AG04450 (cell line): Measurements from ENCODE around the gene SERTAD3. TPM values are rescaled to one million over a fixed set of nuclear protein-coding genes. Genes with fewer than 3 reads are reported as not detected.
"Not testable (repeated sequence)": the region's sequence is repeated elsewhere in the genome, so short reads cannot be mapped to it uniquely, and the experiment has no call there.

Experiments
- CTCF ChIA-PET: fragments of 300-600, 350-600 bp; formaldehyde crosslinking; extraction: SDS; loops from one replicate; lab custom pipeline; 2022; ENCODE audit warnings: antibody characterized with exemption, inconsistent platforms; lab: Charles Lee
- POLR2A ChIA-PET: fragments of 350-600 bp; formaldehyde crosslinking; extraction: SDS; loops from one replicate; lab custom pipeline; 2021; ENCODE audit warnings: antibody characterized with exemption, inconsistent platforms; lab: Yijun Ruan, JAX
- DNase-seq: peaks from one replicate; pipeline ENCODE4 v3.0.0-alpha.2; 2011; ENCODE audit warnings: low read depth, low spot score
- H3K27ac ChIP-seq: one replicate; pipeline ENCODE4 v1.5.1; 2012; ENCODE audit warnings: low read depth, low read length, control low read depth
- H3K27me3 ChIP-seq: one replicate; pipeline ENCODE4 v1.6.0; 2012; ENCODE audit warnings: low read length; ENCODE audit not compliant: control insufficient read depth, insufficient read depth
- H3K4me3 ChIP-seq: 2 replicates; pipeline ENCODE4 v1.5.1; 2011; ENCODE audit warnings: mild to moderate bottlenecking, low read depth, low read length, control low read depth
- H3K9me3 ChIP-seq: 2 replicates; pipeline ENCODE4 v1.5.1; 2012; ENCODE audit warnings: low read length; ENCODE audit not compliant: control insufficient read depth, insufficient read depth
- polyA plus RNA-seq: library from polyadenylated mRNA; depleted of rRNA; stranded (reverse); fragments of >200 nt; gene quantifications from 2 replicates; pipeline ENCODE4 v1.2.3, GENCODE V29; 2011
- TF ChIP-seq, protein P1 (sequence below): IDR thresholded peaks from 2 replicates; pipeline ENCODE4 v1.5.1; 2011; ENCODE audit warnings: low read depth, low read length, control low read depth, inconsistent platforms

The SERTAD3 gene
- polyA plus RNA-seq, 1 experiment, result 16.1 TPM

DNA sequence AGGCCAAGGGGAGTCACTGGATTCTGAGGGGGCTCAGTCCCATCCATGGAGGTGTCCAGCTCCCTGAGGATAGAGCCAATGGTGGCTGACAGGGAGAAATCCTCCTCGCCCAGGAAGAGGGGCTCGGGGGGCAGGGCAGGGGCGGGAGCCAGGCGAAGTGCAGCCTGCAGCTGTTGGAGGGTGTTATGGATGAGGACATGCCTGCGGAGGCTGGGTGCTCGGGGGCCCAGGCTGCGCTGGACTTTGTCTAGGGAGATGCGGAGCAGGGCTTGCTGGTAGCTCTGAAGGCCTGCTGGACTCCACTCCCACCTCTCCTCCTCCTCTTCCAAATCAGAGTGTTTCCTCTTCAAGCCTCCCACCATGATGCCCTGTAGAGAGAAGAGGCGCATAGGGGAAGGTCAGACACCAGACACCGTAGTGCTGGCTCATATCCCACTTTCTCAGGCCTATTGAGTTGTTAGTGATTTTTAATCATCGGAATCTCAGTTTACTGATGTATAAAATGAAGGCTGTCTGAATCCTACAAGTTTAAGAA, 2.3 kb downstream of the SERTAD3 start:
- peak overlapping the region; percentile 100 for H3K4me3 ChIP-seq
- no peaks in the 10 kb centered on the region for H3K9me3 ChIP-seq
- ChIA-PET CTCF (no interaction called here), POLR2A (interaction anchor here (3.4 kb wide), 1 partner anchor 16 kb away, joined by 43 read pairs; the partner anchor contains the start of gene SERTAD1)
- no peaks in the 10 kb centered on the region for H3K27me3 ChIP-seq
- no peak overlapping the region for H3K27ac ChIP-seq
- no peak for DNase-seq
- TF ChIP-seq, protein P1, sequence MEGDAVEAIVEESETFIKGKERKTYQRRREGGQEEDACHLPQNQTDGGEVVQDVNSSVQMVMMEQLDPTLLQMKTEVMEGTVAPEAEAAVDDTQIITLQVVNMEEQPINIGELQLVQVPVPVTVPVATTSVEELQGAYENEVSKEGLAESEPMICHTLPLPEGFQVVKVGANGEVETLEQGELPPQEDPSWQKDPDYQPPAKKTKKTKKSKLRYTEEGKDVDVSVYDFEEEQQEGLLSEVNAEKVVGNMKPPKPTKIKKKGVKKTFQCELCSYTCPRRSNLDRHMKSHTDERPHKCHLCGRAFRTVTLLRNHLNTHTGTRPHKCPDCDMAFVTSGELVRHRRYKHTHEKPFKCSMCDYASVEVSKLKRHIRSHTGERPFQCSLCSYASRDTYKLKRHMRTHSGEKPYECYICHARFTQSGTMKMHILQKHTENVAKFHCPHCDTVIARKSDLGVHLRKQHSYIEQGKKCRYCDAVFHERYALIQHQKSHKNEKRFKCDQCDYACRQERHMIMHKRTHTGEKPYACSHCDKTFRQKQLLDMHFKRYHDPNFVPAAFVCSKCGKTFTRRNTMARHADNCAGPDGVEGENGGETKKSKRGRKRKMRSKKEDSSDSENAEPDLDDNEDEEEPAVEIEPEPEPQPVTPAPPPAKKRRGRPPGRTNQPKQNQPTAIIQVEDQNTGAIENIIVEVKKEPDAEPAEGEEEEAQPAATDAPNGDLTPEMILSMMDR, result no peak

DNA sequence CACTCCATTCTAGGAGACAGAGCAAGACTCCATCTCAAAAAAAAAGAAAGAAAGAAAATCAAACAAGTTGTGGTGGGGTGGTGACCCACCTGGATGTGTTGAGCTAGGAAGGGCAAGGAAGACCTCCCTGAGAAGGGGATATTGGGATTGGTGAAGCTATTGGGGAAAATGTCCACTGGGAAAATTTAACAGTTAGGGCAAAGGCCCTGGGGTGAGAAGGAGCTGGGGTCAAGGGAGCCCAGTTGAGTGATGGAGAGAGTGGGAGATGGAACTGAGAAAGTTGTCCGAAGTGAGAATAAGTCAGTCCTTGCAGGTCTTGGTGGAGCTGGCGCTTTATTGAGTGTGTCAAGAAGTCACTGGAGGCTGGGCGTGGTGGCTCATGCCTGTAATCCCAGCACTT, 5.9 kb downstream of the SERTAD3 start:
- ChIA-PET CTCF (interaction anchor here (1.6 kb wide), 1 partner anchor 18 kb away, joined by 6 read pairs; no protein-coding TSS in a partner anchor), POLR2A (interaction anchor here (0.8 kb wide), 1 partner anchor 12 kb away, joined by 3 read pairs; the partner anchor contains the start of gene SERTAD1)
- no peak for DNase-seq
- no peak overlapping the region for H3K27ac ChIP-seq
- H3K27me3 ChIP-seq, result no peaks in the 10 kb centered on the region
- H3K9me3 ChIP-seq, result no peaks in the 10 kb centered on the region
- no peak overlapping the region for H3K4me3 ChIP-seq
- TF ChIP-seq, protein P1, result no peak

DNA sequence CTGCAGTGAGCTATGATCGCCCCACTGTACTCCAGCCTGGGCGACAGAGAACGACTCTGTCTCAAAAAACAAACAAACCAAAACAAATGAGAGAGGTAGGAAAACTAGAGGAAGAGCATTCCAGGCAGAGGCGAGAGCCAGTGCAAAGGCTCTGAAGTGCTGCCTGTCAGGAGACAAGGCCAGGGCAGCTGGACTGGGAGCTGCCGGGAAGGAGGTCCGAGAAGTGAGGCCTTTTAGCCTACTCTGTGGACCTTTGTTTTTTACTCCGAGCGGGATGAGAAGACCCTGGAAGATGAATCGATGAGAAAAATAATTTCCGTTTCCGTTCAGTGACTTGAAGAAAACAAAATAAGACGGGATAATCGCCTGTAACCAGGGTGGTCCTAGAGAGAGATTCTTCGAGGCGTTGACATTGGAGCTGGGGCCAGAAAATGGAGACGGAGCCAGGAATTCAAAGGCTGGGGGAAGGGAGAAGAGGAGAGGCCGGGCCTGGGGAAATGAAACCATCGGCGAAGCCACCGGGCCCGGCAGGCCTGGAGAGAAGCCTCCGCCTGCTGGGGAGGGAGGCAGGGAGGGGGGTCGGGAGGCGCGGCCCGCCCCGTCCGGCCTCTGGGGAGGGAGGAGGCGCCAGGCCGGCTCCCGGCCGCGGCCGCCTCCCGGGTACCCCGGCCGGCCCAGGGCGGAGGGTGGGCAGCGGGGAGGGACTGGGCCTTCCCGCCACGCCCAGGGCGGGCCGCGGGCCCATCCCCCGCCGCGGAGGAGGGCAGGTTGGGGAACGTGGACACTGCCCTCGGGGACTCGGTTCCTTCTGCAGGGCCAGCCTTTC, 10.5 kb downstream of the SERTAD3 start:
- no peaks in the 10 kb centered on the region for H3K9me3 ChIP-seq
- DNase-seq, result peak; percentile 66

DNA sequence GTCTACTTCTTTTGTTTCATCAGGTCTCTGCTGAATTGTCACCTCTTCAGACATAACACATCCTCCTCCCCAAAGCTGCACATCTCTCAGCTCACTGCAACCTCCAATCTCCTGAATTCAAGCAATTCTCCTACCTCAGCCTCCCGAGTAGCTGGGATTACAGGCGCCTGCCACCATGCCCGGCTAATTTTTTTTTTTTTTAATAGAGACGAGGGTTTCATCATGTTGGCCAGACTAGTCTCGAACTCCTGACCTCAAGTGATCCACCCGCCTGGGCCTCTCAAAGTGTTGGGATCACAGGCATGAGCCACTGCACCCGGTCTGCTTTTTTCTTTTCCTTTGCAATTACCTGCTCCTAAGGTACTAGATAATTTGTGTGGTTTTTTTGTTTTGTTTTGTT, 11.4 kb downstream of the SERTAD3 start:
- H3K9me3 ChIP-seq, H3K27me3 ChIP-seq, DNase-seq, H3K4me3 ChIP-seq: not testable (repeated sequence)
- ChIA-PET CTCF (interaction anchor here (0.6 to 1.5 kb wide), 3 partner anchors 10 to 79 kb away, joined by 3 to 4 read pairs (median 3); no protein-coding TSS in a partner anchor), POLR2A (interaction anchor here (1.5 to 2.2 kb wide), 3 partner anchors 10 to 67 kb away, joined by 4 to 21 read pairs (median 9); no protein-coding TSS in a partner anchor)
- H3K27ac ChIP-seq, result peak overlapping the region; percentile 94

More for the DNA sequence above, 10.5 kb downstream of the SERTAD3 start:
- CTCF ChIA-PET, result interaction anchor here (0.6 to 1.5 kb wide), 4 partner anchors 9 to 79 kb away, joined by 3 to 4 read pairs (median 4); no protein-coding TSS in a partner anchor
- TF ChIP-seq, protein P1, result no peak
- Histone ChIP-seq H3K4me3 (peak overlapping the region; percentile 57), H3K27ac (peak overlapping the region; percentile 94), H3K27me3 (no peaks in the 10 kb centered on the region)
- POLR2A ChIA-PET, result interaction anchor here (0.7 to 2.2 kb wide), 8 partner anchors 8 to 68 kb away, joined by 3 to 21 read pairs (median 4); partner anchors contain the start of genes BLVRB and SERTAD1

DNA sequence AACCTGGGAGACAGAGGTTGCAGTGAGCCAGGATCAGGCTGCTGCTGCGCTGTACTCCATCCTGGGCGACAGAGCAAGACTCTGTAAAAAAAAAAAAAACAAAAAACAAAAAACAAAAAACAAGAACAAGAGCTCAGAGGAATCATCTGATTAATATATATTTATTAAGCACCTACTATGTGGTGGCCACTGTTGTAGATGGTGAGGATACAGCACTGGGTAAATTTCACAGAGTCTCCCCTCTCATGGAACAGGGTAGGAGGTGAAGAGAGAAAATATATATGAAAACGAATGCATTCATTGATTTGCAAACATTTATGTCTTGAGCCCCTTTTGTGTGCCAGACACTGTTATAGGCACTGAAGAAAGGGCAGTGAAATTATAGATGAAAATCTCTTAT, 12.4 kb downstream of the SERTAD3 start:
- ChIA-PET CTCF (interaction anchor here (1.9 kb wide), 1 partner anchor 11 kb away, joined by 7 read pairs; no protein-coding TSS in a partner anchor), POLR2A (no interaction called here)
- Histone ChIP-seq H3K27me3 (no peaks in the 10 kb centered on the region), H3K27ac (no peak overlapping the region), H3K9me3 (no peaks in the 10 kb centered on the region), H3K4me3 (no peak overlapping the region)
- TF ChIP-seq, protein P1, result no peak
- DNase-seq, result no peak

DNA sequence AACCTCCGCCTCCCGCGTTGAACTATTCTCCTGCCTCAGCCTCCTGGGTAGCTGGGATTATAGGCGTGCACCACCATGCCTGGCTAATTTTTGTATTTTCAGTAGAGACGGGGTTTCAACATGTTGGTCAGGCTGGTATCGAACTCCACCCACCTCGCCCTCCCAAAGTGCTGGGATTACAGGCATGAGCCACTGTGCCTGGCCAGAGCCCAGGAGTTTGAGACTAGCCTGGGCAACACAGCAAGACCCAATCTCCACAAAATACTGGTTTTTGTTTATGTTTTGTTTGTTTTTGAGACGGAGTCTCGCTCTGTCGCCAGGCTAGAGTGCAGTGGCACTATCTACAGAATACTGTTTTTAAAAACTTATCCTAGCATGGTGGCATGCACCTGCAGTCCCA, 13.9 kb downstream of the SERTAD3 start:
- H3K9me3 ChIP-seq, POLR2A ChIA-PET: not testable (repeated sequence)
- CTCF ChIA-PET, result interaction anchor here (1.9 kb wide), 1 partner anchor 10 kb away, joined by 7 read pairs; no protein-coding TSS in a partner anchor

DNA sequence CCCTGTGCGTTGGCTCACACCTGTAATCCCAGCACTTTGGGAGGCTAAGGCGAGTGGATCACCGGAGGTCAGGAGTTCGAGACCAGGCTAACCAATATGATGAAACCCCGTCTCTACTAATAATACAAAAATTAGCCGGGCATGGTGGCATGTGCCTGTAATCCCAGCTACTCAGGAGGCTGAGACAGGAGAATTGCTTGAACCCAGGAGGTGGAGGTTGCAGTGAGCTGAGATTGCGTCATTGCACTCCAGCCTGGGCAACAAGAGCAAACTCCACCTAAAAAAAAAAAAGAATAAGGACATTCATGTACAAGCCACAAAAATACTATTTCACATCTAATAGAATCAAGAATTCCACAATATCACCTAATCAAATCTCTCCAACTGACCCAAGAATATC, 15.9 kb downstream of the SERTAD3 start:
- POLR2A ChIA-PET, result interaction anchor here (0.6 to 0.7 kb wide), 2 partner anchors 15 to 190 kb away, joined by 3 to 6 read pairs; no protein-coding TSS in a partner anchor
- H3K27me3 ChIP-seq, H3K4me3 ChIP-seq, CTCF ChIA-PET, H3K27ac ChIP-seq, H3K9me3 ChIP-seq, DNase-seq: not testable (repeated sequence)

More for the DNA sequence above, 13.9 kb downstream of the SERTAD3 start:
- not testable (repeated sequence) for H3K27ac ChIP-seq, DNase-seq, H3K4me3 ChIP-seq, H3K27me3 ChIP-seq
